NCI-H1694 (cell line): Measurements from ENCODE around the gene DEPDC5.
"Not testable (repeated sequence)": the region's sequence is repeated elsewhere in the genome, so short reads cannot be mapped to it uniquely, and the experiment has no call there.

Experiments
- DNase-seq: peaks from one replicate; lab custom pipeline; 2025; lab: John Stamatoyannopoulos, UW

Gene DEPDC5

GRCh38 chr22:31749636-31750364 is 4.0 kb upstream of the DEPDC5 start, which contains the start of gene PRR14L:
Gene PRR14L (minus strand): TSS chr22:31750132. CDS start chr22:31738860, 11,272 bp downstream.
- DNase-seq = peak; percentile 86

- no peak for DNase-seq
Observed at GRCh38 chr22:31750365-31751284, 3.2 kb upstream of the DEPDC5 start.

GRCh38 chr22:31752096-31752847 is 1.5 kb upstream of the DEPDC5 start:
- no peak for DNase-seq

DNA sequence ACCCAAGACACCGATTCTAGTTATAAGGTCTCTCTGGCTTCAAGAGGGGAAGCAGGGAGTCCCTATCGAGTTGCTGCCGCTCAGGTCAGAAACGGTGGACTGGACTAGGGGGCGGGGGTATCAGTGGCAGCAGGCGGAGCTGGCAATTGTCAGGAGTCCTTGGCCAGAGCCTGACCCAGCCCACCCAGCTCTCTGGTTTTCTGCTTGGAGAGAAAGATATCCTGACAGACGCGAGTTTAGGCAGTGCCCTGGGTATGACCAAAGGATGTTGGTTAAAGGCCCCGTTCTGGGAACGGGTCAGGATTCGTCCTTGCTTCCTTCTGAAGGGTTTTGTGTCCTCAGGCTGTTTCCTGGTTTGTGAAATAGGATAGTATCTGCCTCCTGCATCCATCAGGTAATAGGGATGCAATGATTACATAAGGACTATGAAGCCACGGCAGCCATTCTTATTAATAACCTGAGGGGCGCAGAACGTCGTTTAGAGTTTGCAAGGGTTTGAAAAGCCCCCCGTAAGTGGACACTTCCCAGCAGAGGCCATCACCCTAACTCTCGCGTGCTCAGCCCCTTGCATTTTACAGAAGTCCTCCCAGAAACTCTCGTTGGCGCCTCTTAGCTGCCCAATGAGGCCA is 700 bp upstream of the DEPDC5 start:
- DNase-seq = no peak

DNA sequence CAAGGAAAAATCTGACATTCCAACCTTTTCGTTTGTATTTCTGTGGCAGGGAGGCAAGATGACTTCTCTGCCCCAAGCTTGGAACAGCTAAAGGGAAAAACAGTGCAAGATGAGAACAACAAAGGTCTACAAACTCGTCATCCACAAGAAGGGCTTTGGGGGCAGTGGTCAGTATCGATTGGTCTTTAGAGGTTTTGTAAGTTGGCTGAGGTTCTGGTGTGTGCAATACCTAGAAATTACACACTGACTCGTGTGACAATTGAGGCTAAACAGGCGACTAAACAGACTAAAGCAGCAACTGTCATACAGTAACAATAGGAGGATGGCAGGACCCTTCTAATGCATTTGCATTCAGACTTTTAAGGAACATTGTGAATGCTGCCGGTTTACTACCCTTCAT is 994 bp downstream of the DEPDC5 start:
- no peak for DNase-seq

- DNase-seq = no peak
Observed at GRCh38 chr22:31757265-31757664, 3.4 kb downstream of the DEPDC5 start.

DNA sequence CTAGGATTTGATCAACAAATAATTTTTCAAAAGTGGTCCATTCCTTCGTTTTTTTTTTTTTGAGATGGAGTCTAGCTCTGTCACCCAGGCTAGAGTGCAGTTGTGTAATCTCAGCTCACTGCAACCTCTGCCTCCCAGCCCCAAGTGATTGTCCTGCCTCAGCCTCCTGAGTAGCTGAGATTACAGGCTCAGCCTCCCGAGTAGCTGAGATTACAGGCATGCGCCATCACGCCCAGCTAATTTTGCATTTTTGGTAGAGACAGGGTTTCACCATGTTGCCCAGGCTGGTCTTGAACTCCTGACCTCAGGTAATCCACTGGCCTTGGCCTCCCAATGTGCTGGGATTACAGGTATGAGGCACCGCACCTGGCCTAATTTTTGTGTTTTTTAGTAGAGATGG is 5.0 kb downstream of the DEPDC5 start:
- not testable (repeated sequence) for DNase-seq

DNA sequence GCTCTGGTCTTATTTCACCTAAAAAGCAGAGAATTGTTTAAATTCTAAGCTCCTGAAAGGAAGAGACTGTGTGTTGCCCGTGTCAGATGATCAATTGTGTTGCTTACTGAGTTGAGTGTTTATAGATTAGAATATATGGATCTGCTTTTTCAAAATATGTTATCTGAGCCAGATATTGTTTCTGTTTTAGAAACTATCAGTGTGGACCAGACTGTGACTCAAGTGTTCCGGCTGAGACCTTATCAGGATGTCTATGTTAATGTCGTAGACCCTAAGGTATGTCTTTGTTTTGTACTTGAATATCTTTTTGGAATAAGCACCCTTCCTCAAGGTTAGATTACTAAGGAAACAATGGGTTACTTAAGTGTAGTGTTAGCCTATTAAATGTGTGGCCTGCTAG is 11.0 kb downstream of the DEPDC5 start:
- no peak for DNase-seq

DNA sequence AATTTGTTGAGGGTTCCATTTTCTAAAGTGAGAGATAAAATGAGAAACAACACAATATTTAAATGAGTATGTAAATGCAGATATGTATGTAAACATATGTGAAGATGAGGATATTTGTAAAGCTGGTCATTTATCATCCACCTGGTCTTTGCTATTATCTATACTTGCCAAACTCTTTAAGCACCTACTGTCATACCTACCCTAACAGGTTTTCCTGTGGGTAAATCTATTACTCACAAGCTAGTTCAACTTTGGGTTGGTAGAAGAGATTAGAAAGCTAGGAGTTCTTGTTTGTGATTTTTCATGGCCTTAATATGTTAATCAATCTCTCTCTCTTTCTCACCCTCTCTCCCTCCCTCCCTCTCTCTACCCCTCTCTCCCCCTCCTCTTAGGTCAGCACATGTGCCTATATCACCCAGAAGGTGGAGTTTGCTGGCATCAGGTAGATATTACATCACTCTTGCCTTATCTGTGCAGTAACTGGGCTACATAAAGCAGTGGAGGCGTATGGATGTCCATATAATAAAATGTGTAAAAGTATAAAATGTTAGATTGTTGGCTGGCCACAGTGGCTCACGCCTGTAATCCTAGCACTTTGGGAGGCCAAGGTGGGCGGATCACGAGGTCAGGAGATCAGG is 14.7 kb downstream of the DEPDC5 start:
- no peak for DNase-seq

DNA sequence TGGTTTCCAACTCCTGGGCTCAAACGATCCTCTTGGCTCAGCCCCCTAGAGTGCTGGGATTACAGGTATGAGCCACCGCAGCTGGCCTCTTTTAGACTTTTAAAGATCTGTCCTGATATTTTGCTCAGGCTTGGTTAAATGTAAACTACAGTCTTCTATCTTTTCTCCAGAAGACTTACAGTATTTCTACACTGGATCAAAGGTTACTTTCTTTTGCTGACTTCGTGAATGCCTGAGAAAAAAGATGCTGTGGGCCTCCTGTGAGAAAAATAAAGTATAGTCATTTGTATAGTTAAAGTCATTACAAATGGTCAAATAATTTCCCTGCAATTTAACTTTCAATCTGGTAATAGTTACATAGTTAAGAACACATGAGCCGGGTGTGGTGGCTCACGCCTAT is 19.6 kb downstream of the DEPDC5 start:
- DNase-seq = no peak

DNA sequence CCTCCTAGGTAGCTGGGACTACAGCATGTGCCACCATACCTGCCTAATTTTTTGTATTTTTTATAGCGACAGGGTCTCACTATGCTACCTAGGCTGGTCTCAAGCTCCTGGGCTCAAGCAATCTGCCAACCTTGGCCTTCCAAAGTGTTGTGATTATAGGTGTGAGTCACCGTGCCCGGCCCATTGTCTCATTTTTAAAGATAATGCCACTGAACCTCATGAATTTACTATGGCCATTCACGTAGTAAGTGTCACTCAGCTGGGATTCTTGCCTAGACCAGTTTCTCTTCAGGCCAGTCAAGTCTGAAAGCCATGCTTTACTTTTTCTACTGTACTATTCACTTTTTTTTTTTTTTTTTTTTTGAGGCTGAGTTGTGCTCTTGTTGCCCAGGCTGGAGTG is 22.4 kb downstream of the DEPDC5 start:
- no peak for DNase-seq

GRCh38 chr22:31789803-31790202 is 36.0 kb downstream of the DEPDC5 start:
- DNase-seq = no peak

DNA sequence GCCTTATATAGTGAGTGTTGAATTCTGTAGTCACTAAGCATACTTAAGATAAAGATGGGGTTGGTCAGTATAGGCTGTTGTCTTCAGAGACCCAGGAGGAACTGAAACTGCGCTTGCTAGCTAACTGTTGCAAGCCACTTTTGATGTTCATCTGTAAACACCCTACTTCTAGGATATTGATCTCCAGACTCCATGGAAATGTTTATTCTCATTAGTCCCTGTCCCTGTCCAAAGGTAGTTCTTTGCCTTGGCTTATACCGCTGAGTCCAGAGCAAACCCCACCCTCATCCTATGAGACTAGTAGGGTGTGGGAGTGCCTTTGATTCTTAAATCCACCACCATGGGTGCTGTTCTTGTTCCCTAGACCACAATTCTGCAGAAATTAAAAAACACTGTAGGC is 36.4 kb downstream of the DEPDC5 start:
- no peak for DNase-seq

DNA sequence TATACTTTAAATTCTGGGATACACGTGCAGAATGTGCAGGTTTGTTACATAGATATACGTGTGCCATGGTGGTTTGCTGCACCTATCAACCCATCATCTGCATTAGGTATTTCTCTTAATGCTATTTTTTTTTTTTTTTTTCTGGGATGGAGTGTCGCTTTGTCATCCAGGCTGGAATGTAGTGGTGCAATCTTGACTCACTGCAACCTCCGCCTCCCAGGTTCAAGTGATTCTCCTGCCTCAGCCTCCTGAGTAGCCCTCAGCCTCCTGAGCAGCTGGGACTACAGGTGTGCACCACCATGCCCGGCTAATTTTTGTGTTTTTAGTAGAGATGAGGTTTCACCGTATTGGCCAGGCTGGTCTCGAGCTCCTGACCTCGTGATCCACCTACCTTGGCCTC is 45.5 kb downstream of the DEPDC5 start:
- not testable (repeated sequence) for DNase-seq

DNA sequence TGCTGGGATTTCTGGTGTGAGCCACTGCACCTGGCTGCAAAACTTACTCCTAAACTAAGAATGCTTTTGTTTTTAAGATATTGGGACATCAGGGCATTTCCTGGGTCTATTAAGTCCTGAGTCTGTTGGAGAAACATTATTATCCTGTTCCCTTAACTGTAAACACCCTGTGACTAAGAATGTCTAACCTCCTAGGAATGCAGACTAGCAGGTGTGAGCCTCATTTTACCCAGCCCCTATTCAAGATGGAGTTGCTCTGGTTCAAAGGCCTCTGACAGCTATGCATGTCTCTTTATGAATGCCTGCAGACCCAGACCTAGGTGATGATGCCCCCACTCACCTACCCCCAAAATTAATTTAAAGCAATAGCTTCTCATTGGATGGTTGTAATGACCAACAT is 46.2 kb downstream of the DEPDC5 start:
- no peak for DNase-seq

GRCh38 chr22:31800861-31801260 is 47.0 kb downstream of the DEPDC5 start:
- DNase-seq = not testable (repeated sequence)

DNA sequence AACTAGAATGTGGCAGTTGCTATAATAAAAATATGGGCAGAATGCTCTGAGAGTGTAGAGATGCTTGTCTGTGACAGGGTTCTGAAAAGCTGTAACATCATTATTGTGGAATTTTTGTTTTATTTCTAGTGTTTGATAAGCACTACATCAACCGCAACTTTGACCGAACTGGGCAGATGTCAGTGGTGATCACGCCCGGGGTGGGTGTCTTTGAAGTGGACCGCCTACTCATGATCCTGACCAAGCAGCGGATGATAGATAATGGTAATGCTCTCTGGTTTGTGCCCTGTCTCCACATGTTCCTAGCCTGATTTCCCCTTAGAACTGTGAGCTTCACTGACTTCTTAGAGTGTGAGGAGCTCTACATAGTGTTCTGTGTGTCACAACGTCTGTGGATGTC is 48.8 kb downstream of the DEPDC5 start:
- DNase-seq = no peak

GRCh38 chr22:31806751-31807150 is 52.9 kb downstream of the DEPDC5 start:
- DNase-seq = no peak

DNA sequence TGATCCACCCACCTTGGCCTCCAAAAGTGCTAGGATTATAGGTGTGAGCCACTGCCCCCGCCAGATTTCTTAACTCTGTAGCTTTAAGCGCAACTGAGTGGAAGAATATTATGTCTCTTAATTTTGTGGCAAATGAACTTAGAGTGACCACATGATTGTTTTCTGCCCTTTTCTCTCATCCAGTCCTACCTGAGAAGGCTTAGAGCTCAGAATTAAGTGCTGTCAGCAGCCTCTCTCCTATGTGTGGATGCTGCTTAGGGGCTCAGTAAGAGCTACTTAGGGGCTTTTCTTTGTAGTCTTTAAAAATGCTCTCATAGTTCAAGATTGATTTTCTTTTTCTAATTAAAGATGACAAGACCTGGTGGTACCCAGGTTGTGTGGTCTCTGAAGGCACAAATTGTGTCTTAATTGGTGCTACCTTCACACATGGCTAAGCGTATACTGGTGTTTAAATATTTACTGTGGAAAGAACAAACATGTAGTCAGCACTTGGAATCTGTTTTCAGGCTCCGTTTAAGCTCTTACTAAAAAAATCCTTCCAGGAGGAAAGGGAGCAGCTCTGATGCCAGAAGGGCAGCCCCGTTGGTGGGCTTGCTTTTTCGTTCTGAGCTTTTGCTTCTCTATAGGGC is 59.3 kb downstream of the DEPDC5 start:
- DNase-seq = no peak

GRCh38 chr22:31813898-31814297 is 60.1 kb downstream of the DEPDC5 start:
- not testable (repeated sequence) for DNase-seq

DNA sequence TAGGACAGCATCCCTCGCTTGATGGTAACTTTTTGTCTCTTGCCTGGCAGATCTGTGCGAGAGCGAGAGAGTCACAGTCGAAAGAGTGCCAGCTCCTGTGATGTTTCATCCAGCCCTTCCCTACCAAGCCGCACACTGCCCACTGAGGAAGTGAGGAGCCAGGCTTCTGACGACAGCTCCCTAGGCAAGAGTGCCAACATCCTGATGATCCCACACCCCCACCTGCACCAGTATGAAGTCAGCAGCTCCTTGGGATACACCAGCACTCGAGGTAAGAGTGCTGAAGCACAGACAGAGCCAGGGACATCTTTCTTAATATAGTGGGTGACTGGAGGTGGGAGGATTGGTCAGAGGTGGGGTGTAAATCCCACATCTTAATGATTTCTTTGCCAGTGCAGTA is 61.1 kb downstream of the DEPDC5 start:
- DNase-seq = no peak
